Measurements from ENCODE around the gene CYLD. TPM values are rescaled to one million over a fixed set of nuclear protein-coding genes. Genes with fewer than 3 reads are reported as not detected.
A peak's percentile ranks its signal among the peaks of the same experiment; 100 is the strongest.

CYLD gene
- total and polyA plus RNA-seq, 2 experiments from 2014 or later = 21.7 to 32.6 TPM

DNA sequence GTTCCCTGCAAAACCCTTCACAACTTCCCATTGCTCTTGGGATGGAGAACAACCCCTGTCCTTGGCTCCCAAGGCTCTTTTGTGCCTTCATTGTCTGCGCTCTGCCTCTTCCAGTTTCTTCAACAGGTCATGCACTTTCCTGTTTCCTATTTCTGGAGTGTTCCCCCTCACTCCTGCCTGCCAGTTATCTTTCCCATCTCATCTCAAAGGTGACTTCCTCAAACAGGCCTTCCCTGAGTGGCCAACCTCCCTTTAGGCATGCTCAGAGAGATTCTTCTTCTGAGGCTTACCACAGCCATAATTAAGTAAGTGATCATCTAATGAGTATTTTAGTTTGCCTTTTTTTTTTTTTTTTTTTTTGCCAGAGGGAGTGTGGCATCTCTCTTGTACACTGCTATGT is 2.9 kb upstream of the CYLD start:
- Histone ChIP-seq H3K9me3 (ENCODE audit: low read depth) (no peaks in the 10 kb centered on the region), H3K36me3 (ENCODE audit: low read depth) (no peaks in the 10 kb centered on the region), H3K27me3 (replicated peaks; ENCODE audit: insufficient read depth) (no peaks in the 10 kb centered on the region), H3K9ac (no peak overlapping the region), H4K20me1 (ENCODE audit: insufficient read depth) (no peaks in the 10 kb centered on the region), H3K79me2 (ENCODE audit: insufficient read depth) (no peaks in the 10 kb centered on the region), H3K9me2 (ENCODE audit: insufficient read depth) (no peaks in the 10 kb centered on the region), H3K4me1 (ENCODE audit: insufficient read depth) (peaks cover 12% of the 10 kb centered on the region), H3K27ac (no peak overlapping the region), H3K4me2 (ENCODE audit: unreplicated experiment) (no peak overlapping the region), H3K4me3 (no peak overlapping the region), H2AFZ (no peak overlapping the region), H3F3A (ENCODE audit: insufficient read depth) (peaks cover 12% of the 10 kb centered on the region; the same call in 1 of the 2 replicates)
- in situ Hi-C loops (cut with MboI) = no loop called here
- DNase-seq = no peak
- WGBS, 2 experiments (ENCODE audit: low coverage in 1 of 2, low lambda C conversion rate in 2 of 2, missing lambda C conversion rate in 2 of 2) = 86 to 97% methylated on average over 1 of the region's 1 CpG
- TF ChIP-seq EZH2phosphoT487 (IDR thresholded peaks at IDR 0.05; ENCODE audit: insufficient read depth, low read depth) (no peak), EZH2 (IDR thresholded peaks at IDR 0.05; ENCODE audit: insufficient read depth, poor library complexity, severe bottlenecking) (no peak)

DNA sequence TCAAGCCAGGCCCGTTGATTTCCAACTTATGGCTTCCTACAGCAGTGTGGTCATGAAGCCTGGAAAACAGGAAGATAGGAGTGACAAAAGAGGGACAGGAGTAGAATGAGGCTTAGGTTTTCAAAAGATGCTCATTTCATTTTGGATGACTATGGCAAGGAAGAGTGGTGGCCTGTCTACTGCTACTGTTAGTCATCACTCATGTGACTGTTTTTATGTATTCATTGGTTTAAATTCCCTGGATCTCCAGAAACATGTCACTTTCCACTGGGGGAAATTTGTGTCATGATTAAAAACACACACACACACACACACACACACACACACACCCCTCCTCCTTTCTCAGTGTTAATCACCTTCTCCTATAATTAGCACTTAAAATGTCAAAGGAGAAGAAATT is 1.1 kb upstream of the CYLD start:
- 0 out of 2 replicates have a peak overlapping the region, but pooled peaks have one; percentile 49 for H3K9ac ChIP-seq
- H3F3A ChIP-seq (ENCODE audit: insufficient read depth) = peaks cover 20% of the 10 kb centered on the region; the same call in 1 of the 2 replicates
- H3K79me2 ChIP-seq (ENCODE audit: insufficient read depth) = peaks cover 5% of the 10 kb centered on the region; the same call in 1 of the 2 replicates
- H3K9me3 ChIP-seq (ENCODE audit: low read depth) = no peaks in the 10 kb centered on the region
- H3K9me2 ChIP-seq (ENCODE audit: insufficient read depth) = no peaks in the 10 kb centered on the region
- no peaks in the 10 kb centered on the region for H3K27me3 ChIP-seq (replicated peaks; ENCODE audit: insufficient read depth)
- peak overlapping the region; percentile 81; the same call in 1 of the 2 replicates for H2AFZ ChIP-seq
- H3K4me2 ChIP-seq (ENCODE audit: unreplicated experiment) = peak overlapping the region; percentile 64
- no peaks in the 10 kb centered on the region for H3K36me3 ChIP-seq (ENCODE audit: low read depth)
- no peak for TF ChIP-seq EZH2 (IDR thresholded peaks at IDR 0.05; ENCODE audit: insufficient read depth, poor library complexity, severe bottlenecking)
- no peak for TF ChIP-seq EZH2phosphoT487 (IDR thresholded peaks at IDR 0.05; ENCODE audit: insufficient read depth, low read depth)
- no peaks in the 10 kb centered on the region for H4K20me1 ChIP-seq (ENCODE audit: insufficient read depth)
- peak; percentile 63 for DNase-seq
- in situ Hi-C loops (cut with MboI) = no loop called here
- peaks cover 28% of the 10 kb centered on the region for H3K4me1 ChIP-seq (ENCODE audit: insufficient read depth)
- peak overlapping the region; percentile 58; the same call in 1 of the 2 replicates for H3K27ac ChIP-seq
- WGBS, 2 experiments (ENCODE audit: low coverage in 1 of 2, low lambda C conversion rate in 2 of 2, missing lambda C conversion rate in 2 of 2) = 43 to 58% methylated on average over 1 of the region's 1 CpG
- H3K4me3 ChIP-seq = peak overlapping the region; percentile 71; the same call in 1 of the 2 replicates

DNA sequence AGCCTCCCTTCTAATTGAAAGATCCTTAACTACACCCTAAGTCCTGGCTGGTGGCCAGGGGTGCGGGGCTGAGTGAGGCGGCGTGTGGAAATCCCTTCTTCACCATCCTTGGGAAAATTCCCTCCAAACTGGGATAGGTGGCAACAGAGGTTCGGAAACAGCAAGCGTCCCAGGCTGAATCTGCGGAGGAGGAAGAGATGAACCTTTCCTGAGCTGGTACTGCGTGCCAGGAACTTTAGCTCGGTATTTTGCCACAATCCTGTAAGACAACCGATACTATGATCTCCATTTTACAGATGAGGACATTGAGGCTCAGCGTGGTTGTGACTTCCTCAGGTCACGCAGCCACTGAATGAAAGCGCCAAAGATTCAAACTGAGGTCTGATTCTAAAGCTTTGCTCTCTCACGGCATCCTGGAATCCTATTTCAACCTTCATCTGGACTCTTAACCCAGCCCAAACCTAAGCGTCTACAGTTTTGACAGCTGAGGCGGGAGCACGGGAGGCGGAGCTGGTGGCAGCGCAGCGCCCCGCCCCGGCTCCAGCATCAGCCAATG is 583 bp upstream of the CYLD start:
- Histone ChIP-seq H3K4me1 (ENCODE audit: insufficient read depth) (peaks cover 28% of the 10 kb centered on the region), H3K4me2 (ENCODE audit: unreplicated experiment) (peak overlapping the region; percentile 64), H3F3A (ENCODE audit: insufficient read depth) (peaks cover 20% of the 10 kb centered on the region; the same call in 1 of the 2 replicates), H4K20me1 (ENCODE audit: insufficient read depth) (no peaks in the 10 kb centered on the region), H3K27me3 (replicated peaks; ENCODE audit: insufficient read depth) (no peaks in the 10 kb centered on the region), H3K27ac (peak overlapping the region; percentile 58), H3K9me2 (ENCODE audit: insufficient read depth) (no peaks in the 10 kb centered on the region), H3K79me2 (ENCODE audit: insufficient read depth) (peaks cover 11% of the 10 kb centered on the region), H3K9me3 (ENCODE audit: low read depth) (no peaks in the 10 kb centered on the region), H3K36me3 (ENCODE audit: low read depth) (no peaks in the 10 kb centered on the region), H2AFZ (peak overlapping the region; percentile 81), H3K4me3 (peak overlapping the region; percentile 71), H3K9ac (peak overlapping the region; percentile 49)
- TF ChIP-seq EZH2phosphoT487 (IDR thresholded peaks at IDR 0.05; ENCODE audit: insufficient read depth, low read depth) = no peak
- no peak for TF ChIP-seq EZH2 (IDR thresholded peaks at IDR 0.05; ENCODE audit: insufficient read depth, poor library complexity, severe bottlenecking)
- in situ Hi-C loops (cut with MboI) = no loop called here
- peak; percentile 61 for DNase-seq
- WGBS, 2 experiments (ENCODE audit: low coverage in 1 of 2, low lambda C conversion rate in 2 of 2, missing lambda C conversion rate in 2 of 2) = 2% methylated on average over 21 of the region's 21 CpGs

DNA sequence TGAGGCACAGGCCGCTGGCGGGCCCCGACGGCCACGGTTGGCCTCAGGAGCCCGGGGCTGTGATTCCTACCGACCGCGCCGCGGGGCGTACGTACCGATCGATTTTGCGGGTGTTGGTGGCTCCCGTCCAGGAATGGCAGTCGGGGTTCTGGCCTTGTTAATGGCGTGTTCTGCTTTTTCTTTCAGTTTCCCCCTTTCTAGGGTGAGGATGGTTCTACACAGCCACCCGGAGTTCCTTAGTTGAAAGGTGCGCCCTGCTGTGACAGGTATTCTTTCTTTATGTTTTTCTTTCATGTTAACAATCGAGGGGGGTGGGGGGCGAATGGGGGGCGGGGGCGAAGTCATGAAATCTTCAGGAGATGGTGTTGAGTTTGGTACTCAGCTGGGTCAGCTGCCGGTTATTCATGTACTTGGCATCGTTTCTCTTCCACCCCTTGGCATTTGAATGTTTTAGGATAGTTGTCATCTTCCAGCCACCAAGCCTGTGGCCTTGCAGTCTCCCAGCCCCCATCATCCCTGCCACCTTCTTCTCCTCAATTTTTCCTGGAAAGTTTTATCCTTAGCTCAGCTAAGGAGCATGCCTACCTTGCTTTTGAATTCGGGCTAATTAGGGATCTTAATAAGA is 802 bp downstream of the CYLD start:
- Histone ChIP-seq H3F3A (ENCODE audit: insufficient read depth) (peaks cover 20% of the 10 kb centered on the region; the same call in 1 of the 2 replicates), H3K4me1 (ENCODE audit: insufficient read depth) (peaks cover 28% of the 10 kb centered on the region), H3K9me2 (ENCODE audit: insufficient read depth) (no peaks in the 10 kb centered on the region), H2AFZ (peak overlapping the region; percentile 82), H3K79me2 (ENCODE audit: insufficient read depth) (peaks cover 21% of the 10 kb centered on the region), H3K9ac (peak overlapping the region; percentile 93), H3K4me3 (peak overlapping the region; percentile 85), H3K36me3 (ENCODE audit: low read depth) (no peaks in the 10 kb centered on the region), H3K4me2 (ENCODE audit: unreplicated experiment) (peak overlapping the region; percentile 86), H4K20me1 (ENCODE audit: insufficient read depth) (no peaks in the 10 kb centered on the region), H3K27ac (peak overlapping the region; percentile 83), H3K27me3 (replicated peaks; ENCODE audit: insufficient read depth) (no peaks in the 10 kb centered on the region), H3K9me3 (ENCODE audit: low read depth) (no peaks in the 10 kb centered on the region)
- WGBS, 2 experiments (ENCODE audit: low coverage in 1 of 2, low lambda C conversion rate in 2 of 2, missing lambda C conversion rate in 2 of 2) = 0% methylated on average over 25 to 28 of the region's 28 CpGs
- in situ Hi-C loops (cut with MboI) = no loop called here
- no peak for TF ChIP-seq EZH2 (IDR thresholded peaks at IDR 0.05; ENCODE audit: insufficient read depth, poor library complexity, severe bottlenecking)
- no peak for TF ChIP-seq EZH2phosphoT487 (IDR thresholded peaks at IDR 0.05; ENCODE audit: insufficient read depth, low read depth)
- peak; percentile 81 for DNase-seq
